ENCODE measurements around the gene BMPR1A.

GRCh38 chr10:86965986-86966654 lies 209.7 kb downstream of the BMPR1A start:
- TF ChIP-seq RAD21 (IDR thresholded peaks at IDR 0.05) (no peak), HNF4G (IDR thresholded peaks at IDR 0.05) (no peak)
- TF ChIP-seq, protein P1, sequence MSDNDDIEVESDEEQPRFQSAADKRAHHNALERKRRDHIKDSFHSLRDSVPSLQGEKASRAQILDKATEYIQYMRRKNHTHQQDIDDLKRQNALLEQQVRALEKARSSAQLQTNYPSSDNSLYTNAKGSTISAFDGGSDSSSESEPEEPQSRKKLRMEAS (IDR thresholded peaks at IDR 0.05), result no peak
- TF ChIP-seq, protein P2, sequence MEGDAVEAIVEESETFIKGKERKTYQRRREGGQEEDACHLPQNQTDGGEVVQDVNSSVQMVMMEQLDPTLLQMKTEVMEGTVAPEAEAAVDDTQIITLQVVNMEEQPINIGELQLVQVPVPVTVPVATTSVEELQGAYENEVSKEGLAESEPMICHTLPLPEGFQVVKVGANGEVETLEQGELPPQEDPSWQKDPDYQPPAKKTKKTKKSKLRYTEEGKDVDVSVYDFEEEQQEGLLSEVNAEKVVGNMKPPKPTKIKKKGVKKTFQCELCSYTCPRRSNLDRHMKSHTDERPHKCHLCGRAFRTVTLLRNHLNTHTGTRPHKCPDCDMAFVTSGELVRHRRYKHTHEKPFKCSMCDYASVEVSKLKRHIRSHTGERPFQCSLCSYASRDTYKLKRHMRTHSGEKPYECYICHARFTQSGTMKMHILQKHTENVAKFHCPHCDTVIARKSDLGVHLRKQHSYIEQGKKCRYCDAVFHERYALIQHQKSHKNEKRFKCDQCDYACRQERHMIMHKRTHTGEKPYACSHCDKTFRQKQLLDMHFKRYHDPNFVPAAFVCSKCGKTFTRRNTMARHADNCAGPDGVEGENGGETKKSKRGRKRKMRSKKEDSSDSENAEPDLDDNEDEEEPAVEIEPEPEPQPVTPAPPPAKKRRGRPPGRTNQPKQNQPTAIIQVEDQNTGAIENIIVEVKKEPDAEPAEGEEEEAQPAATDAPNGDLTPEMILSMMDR (IDR thresholded peaks at IDR 0.05; ENCODE audit: low read depth, low read length, missing input control), result no peak
